Natural killer cell treated with Interleukin-12 subunit alpha and Interleukin-12 subunit beta and Interleukin-15 and Interleukin-18, amount 100 ng/mL, for 72 hours (primary cell): ENCODE data around the gene PIAS1. TPM values are rescaled to one million over a fixed set of nuclear protein-coding genes. Genes with fewer than 3 reads are reported as not detected.
"Not testable (repeated sequence)": the region's sequence is repeated elsewhere in the genome, so short reads cannot be mapped to it uniquely, and the experiment has no call there.

ENCODE experiments used
- ATAC-seq, 2 donors: fragments of 150-1000 bp; cut with Tn5 transposase in 1 of 2; sonication (Bioruptor Pico), chemical (Tn5 transposase) in 1 of 2; 2 replicates each; pipeline ENCODE4 v1.10.0; 2021
- DNase-seq: peaks from one replicate; pipeline ENCODE4 v3.0.0; 2022; ENCODE audit warnings: low spot score
- H3K27ac Mint-ChIP-seq, 2 donors: 1 replicate in 1 of 2; 2 replicates in 1 of 2; pipeline ENCODE4 v1.8.0; 2022; ENCODE audit warnings: mixed read lengths in 2 of 2, mild to moderate bottlenecking in 1 of 2, moderate library complexity in 1 of 2
- H3K27me3 Mint-ChIP-seq, 2 donors: 1 replicate in 1 of 2; 2 replicates in 1 of 2; pipeline ENCODE4 v1.8.0; 2022; ENCODE audit warnings: mixed read lengths in 2 of 2
- H3K36me3 Mint-ChIP-seq: one replicate; pipeline ENCODE4 v1.8.0; 2022; ENCODE audit warnings: mixed read lengths
- H3K4me1 Mint-ChIP-seq, 2 donors: 1 replicate in 1 of 2; 2 replicates in 1 of 2; pipeline ENCODE4 v1.8.0; 2022; ENCODE audit warnings: low read depth in 2 of 2, mixed read lengths in 2 of 2, mild to moderate bottlenecking in 1 of 2
- H3K4me3 Mint-ChIP-seq: one replicate; pipeline ENCODE4 v1.8.0; 2022; ENCODE audit warnings: mixed read lengths
- H3K9me3 Mint-ChIP-seq: 2 replicates; pipeline ENCODE4 v1.8.0; 2022; ENCODE audit warnings: mixed read lengths
- total RNA-seq, 2 donors: library from RNA; stranded (reverse); gene quantifications; one replicate each; pipeline ENCODE4 v1.2.3, GENCODE V29; 2022

Gene PIAS1
- total RNA-seq, 2 donors from 2014 or later = 35.0 to 50.4 TPM

DNA sequence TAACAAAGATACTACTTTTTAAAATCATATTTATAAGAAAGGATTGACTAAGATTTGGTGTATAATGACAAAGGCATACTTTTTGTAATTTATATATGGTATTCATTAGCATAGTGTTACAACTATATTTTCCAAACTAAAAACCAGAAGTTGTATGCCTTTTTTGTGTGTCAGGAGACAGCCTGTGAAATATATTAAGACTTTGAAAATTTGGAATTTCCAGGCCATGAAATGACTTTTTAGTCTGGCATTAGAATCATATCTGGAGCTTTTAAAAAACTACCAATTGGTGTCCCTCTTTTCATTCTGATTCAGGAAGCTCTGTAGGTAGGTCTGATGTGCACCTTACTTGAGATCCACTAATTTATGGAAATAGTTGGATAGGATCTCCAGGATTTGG, 109.1 kb downstream of the PIAS1 start:
- Mint-ChIP-seq H3K9me3 (no peaks in the 10 kb centered on the region), H3K4me1 (peaks cover 3 to 5% of the 10 kb centered on the region in 2 donors), H3K27ac (no peak overlapping the region), H3K4me3 (no peak overlapping the region), H3K36me3 (peaks cover 13% of the 10 kb centered on the region), H3K27me3 (no peaks in the 10 kb centered on the region)
- DNase-seq = no peak
- no peak for ATAC-seq

DNA sequence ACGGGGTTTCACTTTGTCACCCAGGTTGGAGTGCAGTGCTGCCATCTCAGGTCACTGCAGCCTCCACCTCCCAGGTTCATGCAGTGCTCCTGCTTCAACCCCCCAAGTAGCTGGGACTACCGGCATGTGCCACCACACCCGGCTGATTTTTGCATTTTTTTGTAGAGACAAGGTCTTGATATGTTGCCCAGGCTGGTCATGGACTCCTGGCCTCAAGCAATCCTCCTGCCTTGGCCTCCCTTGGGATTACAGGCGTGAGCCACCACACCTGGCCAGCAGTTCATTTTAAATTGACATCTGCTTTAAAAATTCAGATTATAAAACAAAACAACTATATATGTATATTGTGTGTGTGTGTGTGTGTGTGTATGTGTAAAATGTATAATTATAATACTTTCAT, 112.7 kb downstream of the PIAS1 start:
- no peak overlapping the region for H3K4me3 Mint-ChIP-seq
- peaks cover 3 to 5% of the 10 kb centered on the region in 2 donors for H3K4me1 Mint-ChIP-seq
- no peak overlapping the region for H3K27ac Mint-ChIP-seq
- no peaks in the 10 kb centered on the region for H3K9me3 Mint-ChIP-seq
- H3K27me3 Mint-ChIP-seq = no peaks in the 10 kb centered on the region
- DNase-seq = no peak
- no peaks in the 10 kb centered on the region for H3K36me3 Mint-ChIP-seq
- no peak for ATAC-seq

- H3K27me3 Mint-ChIP-seq, ATAC-seq, H3K9me3 Mint-ChIP-seq, H3K4me1 Mint-ChIP-seq, H3K27ac Mint-ChIP-seq, DNase-seq, H3K36me3 Mint-ChIP-seq, H3K4me3 Mint-ChIP-seq: not testable (repeated sequence)
Observed at GRCh38 chr15:68172037-68172436, 117.9 kb downstream of the PIAS1 start.

DNA sequence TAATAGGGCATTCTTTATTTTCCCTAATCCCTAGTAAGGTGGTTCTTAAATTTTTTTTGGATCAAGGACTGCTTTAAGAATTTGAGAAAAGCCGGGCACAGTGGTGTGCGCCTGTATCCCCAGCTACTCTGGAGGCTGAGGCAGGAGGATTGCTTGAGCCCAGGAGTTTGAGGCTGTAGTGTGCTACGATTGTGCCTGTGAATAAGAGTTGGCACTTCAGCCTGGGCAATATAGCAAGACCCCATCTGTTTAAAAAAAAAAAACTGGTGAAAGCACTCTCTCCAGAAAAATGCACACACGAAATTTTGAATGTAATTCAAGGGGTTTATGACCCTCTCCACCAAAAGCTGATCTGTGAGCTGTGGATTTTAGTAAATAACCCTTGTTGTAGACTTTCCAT, 119.0 kb downstream of the PIAS1 start:
- H3K9me3 Mint-ChIP-seq = no peaks in the 10 kb centered on the region
- H3K36me3 Mint-ChIP-seq = peaks cover 6% of the 10 kb centered on the region
- ATAC-seq = no peak
- peaks cover 0 to 3% of the 10 kb centered on the region in 2 donors for H3K4me1 Mint-ChIP-seq
- no peak for DNase-seq
- H3K4me3 Mint-ChIP-seq = no peak overlapping the region
- H3K27ac Mint-ChIP-seq = no peak overlapping the region
- H3K27me3 Mint-ChIP-seq = no peaks in the 10 kb centered on the region

- Mint-ChIP-seq H3K27ac (no peak overlapping the region), H3K4me1 (peaks cover 0 to 3% of the 10 kb centered on the region in 2 donors), H3K4me3 (no peak overlapping the region), H3K36me3 (peaks cover 6% of the 10 kb centered on the region), H3K9me3 (no peaks in the 10 kb centered on the region), H3K27me3 (no peaks in the 10 kb centered on the region)
- ATAC-seq = no peak
- DNase-seq = no peak
Observed at GRCh38 chr15:68175526-68175925, 121.4 kb downstream of the PIAS1 start.

DNA sequence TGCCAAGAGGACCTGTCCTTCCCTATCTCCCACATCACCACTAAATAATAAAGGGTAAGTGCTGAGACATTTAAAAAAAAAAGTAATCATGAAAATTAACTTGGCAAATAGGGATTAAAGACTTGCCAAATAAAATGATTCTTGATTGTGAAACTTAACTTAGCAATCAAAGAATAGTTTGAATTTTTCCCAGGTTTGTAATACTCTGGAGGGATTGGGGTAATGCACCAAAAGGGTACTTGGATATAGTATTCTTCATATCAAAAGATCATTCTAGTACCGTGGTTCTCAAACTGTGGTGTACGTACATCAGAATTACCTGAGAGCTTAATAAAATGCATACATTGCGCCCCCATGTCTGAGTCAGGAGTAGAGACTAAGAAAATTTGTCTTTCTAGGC, 122.5 kb downstream of the PIAS1 start:
- no peak for ATAC-seq
- no peak for DNase-seq
- H3K9me3 Mint-ChIP-seq = no peaks in the 10 kb centered on the region
- no peak overlapping the region for H3K4me3 Mint-ChIP-seq
- H3K27me3 Mint-ChIP-seq = no peaks in the 10 kb centered on the region
- peaks cover 0 to 3% of the 10 kb centered on the region in 2 donors for H3K4me1 Mint-ChIP-seq
- peaks cover 10% of the 10 kb centered on the region for H3K36me3 Mint-ChIP-seq
- H3K27ac Mint-ChIP-seq = no peak overlapping the region

DNA sequence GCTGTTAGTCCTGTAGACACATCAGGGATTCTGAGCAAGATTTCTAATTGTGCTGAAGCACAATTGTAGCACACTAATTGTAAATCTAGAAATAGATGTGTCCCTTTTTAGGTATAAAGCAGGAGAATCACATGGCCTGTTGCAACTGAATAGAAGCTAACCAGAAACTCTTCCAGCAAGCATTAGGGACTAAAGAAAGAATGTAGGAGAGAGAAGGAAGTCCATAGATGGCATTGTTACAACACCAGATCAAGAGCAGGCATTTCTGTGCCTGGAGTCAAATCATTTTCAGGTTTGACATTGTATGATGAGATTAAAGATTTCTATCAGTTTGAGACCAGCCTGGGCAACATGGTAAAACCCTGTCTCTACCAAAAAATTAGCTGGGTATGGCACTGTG, 123.6 kb downstream of the PIAS1 start:
- Mint-ChIP-seq H3K4me3 (no peak overlapping the region), H3K4me1 (peaks cover 0 to 3% of the 10 kb centered on the region in 2 donors), H3K9me3 (no peaks in the 10 kb centered on the region), H3K27me3 (no peaks in the 10 kb centered on the region), H3K36me3 (peaks cover 11% of the 10 kb centered on the region), H3K27ac (peak overlapping the region in 1 of 2 donors; percentile 13)
- ATAC-seq (no peak), DNase-seq (no peak)

DNA sequence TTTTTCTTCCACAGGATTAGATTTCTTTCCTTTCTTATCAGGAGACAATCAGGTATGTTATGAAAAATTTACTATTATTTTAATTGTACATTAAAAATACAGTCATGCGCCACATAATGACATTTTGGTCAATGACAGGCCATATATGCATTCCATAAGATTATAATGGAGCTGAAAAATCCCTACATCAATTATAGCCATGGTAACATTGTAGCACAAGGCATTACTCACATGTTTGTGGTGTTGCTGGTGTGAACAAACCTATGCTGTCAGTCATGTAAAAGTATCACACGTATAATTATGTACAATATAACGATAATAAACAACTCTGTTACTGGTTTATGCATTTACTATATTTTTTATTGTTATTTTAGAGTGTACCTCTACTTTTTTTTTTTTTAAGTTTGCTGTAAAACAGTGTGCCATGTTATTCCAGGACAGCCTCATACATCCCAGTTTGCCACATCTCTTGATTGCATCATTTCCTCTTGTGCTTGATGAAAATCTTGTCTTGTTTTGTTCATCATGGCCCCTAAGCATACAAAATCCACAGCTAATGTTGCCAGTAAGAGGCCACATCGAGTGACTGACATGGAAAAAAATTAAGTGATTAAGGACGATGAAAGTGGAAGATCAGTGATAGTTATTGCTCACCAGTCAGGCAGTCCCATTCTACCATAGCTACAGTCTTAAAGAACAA, 129.7 kb downstream of the PIAS1 start:
- Mint-ChIP-seq H3K36me3 (peaks cover 21% of the 10 kb centered on the region), H3K27me3 (no peaks in the 10 kb centered on the region), H3K4me3 (no peak overlapping the region), H3K9me3 (no peaks in the 10 kb centered on the region), H3K4me1 (peaks cover 0 to 6% of the 10 kb centered on the region in 2 donors), H3K27ac (no peak overlapping the region)
- ATAC-seq = no peak
- DNase-seq = no peak

- ATAC-seq = no peak
Observed at GRCh38 chr15:68184616-68185480, 130.7 kb downstream of the PIAS1 start.

DNA sequence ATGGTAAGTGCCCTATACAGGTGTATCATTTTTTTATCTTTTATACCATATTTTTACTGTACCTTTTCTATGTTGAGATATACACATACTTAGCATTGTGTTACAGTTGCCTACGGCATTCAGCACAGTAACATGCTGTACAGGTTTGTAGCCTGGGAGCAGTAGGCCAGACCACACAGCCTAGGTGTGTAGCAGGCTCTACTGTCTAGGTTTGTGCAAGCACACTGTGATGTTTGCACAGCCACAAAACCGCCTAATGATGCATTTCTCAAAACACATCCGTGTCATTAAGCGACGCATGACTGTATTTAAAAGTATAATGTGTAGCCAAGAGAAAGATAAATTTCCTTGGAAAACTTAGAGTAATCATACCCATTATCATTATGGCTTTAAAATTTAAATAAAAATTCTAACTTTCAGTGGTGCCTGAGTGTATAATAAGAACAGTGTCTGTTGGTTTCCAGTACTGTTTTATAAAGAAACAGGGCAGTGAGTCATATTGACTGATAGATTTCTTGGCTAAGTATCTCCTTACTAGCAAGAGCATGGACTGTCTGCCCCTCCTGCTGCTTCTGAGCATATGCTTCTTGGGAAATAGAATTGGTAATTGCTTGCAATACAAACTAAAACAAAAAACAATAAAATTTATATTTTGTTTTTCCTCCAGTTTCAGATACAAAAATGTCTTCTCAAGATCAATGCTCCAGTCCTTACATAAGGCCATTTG, 132.7 kb downstream of the PIAS1 start:
- no peak for ATAC-seq
- H3K36me3 Mint-ChIP-seq = peaks cover 22% of the 10 kb centered on the region

More at GRCh38 chr15:68184616-68185480, 130.7 kb downstream of the PIAS1 start:
- no peak for DNase-seq
- no peaks in the 10 kb centered on the region for H3K27me3 Mint-ChIP-seq
- H3K27ac Mint-ChIP-seq = no peak overlapping the region
- H3K4me3 Mint-ChIP-seq = no peak overlapping the region
- H3K36me3 Mint-ChIP-seq = peaks cover 21% of the 10 kb centered on the region
- no peaks in the 10 kb centered on the region for H3K9me3 Mint-ChIP-seq
- peaks cover 0 to 6% of the 10 kb centered on the region in 2 donors for H3K4me1 Mint-ChIP-seq

DNA sequence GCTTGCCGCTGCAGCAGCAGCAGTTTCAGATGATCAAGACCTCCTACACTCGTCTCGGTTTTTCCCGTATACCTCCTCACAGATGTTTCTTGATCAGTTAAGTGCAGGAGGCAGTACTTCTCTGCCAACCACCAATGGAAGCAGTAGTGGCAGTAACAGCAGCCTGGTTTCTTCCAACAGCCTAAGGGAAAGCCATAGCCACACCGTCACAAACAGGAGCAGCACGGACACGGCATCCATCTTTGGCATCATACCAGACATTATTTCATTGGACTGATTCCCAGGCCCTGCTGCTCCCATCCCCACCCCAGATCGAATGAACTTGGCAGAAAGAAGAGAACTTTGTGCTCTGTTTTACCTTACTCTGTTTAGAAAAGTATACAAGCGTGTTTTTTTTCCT, 133.4 kb downstream of the PIAS1 start:
- ATAC-seq (no peak), DNase-seq (no peak)
- peaks cover 0 to 6% of the 10 kb centered on the region in 2 donors for H3K4me1 Mint-ChIP-seq
- H3K9me3 Mint-ChIP-seq = no peaks in the 10 kb centered on the region
- no peak overlapping the region for H3K27ac Mint-ChIP-seq
- H3K27me3 Mint-ChIP-seq = no peaks in the 10 kb centered on the region
- no peak overlapping the region for H3K4me3 Mint-ChIP-seq
- peaks cover 28% of the 10 kb centered on the region for H3K36me3 Mint-ChIP-seq

More for the DNA sequence above, 132.7 kb downstream of the PIAS1 start:
- no peaks in the 10 kb centered on the region for H3K27me3 Mint-ChIP-seq
- peaks cover 0 to 6% of the 10 kb centered on the region in 2 donors for H3K4me1 Mint-ChIP-seq
- H3K27ac Mint-ChIP-seq = no peak overlapping the region
- no peak overlapping the region for H3K4me3 Mint-ChIP-seq
- DNase-seq = no peak
- no peaks in the 10 kb centered on the region for H3K9me3 Mint-ChIP-seq

GRCh38 chr15:68188647-68189046, 134.5 kb downstream of the PIAS1 start:
- ATAC-seq (no peak), DNase-seq (no peak)
- Mint-ChIP-seq H3K36me3 (peaks cover 27% of the 10 kb centered on the region), H3K27ac (peak overlapping the region in 1 of 2 donors; percentile 18), H3K27me3 (no peaks in the 10 kb centered on the region), H3K9me3 (no peaks in the 10 kb centered on the region), H3K4me3 (no peak overlapping the region), H3K4me1 (peaks cover 0 to 9% of the 10 kb centered on the region in 2 donors)

- Mint-ChIP-seq H3K27ac (no peak overlapping the region), H3K36me3 (peaks cover 21% of the 10 kb centered on the region), H3K4me1 (peaks cover 0 to 8% of the 10 kb centered on the region in 2 donors), H3K27me3 (no peaks in the 10 kb centered on the region), H3K4me3 (no peak overlapping the region), H3K9me3 (no peaks in the 10 kb centered on the region)
- ATAC-seq (no peak), DNase-seq (no peak)
Observed at GRCh38 chr15:68190048-68190447, 135.9 kb downstream of the PIAS1 start.

- H3K9me3 Mint-ChIP-seq = no peaks in the 10 kb centered on the region
- ATAC-seq (no peak), DNase-seq (no peak)
- no peaks in the 10 kb centered on the region for H3K27me3 Mint-ChIP-seq
- peaks cover 21% of the 10 kb centered on the region for H3K36me3 Mint-ChIP-seq
- H3K27ac Mint-ChIP-seq = no peak overlapping the region
- H3K4me3 Mint-ChIP-seq = no peak overlapping the region
- H3K4me1 Mint-ChIP-seq = peaks cover 0 to 12% of the 10 kb centered on the region in 2 donors
Observed at GRCh38 chr15:68191555-68191954, 137.4 kb downstream of the PIAS1 start.
